Tibial artery (tissue), 4 donors: ENCODE data around the gene ASB6.

ENCODE experiments used
- DNase-seq, 2 donors: peaks; one replicate each; pipeline ENCODE4 v3.0.0-alpha.2; 2019
- H3K27ac ChIP-seq, 2 donors: fragments of 200-600 bp; sonication (generic) in 1 of 2; 1 replicate in 1 of 2; 2 replicates in 1 of 2; pipeline ENCODE4 v1.5.1; 2018 to 2019; ENCODE audit warnings: mild to moderate bottlenecking in 1 of 2
- H3K27me3 ChIP-seq, 2 donors: fragments of 200-600 bp; sonication (generic) in 1 of 2; one replicate each; pipeline versions ENCODE4 v1.5.1 to v1.6.0; 2016 to 2019
- H3K36me3 ChIP-seq, 3 donors: fragments of 200-600 bp; sonication (generic) in 2 of 3; one replicate each; pipeline ENCODE4 v1.5.1; 2016 to 2019; ENCODE audit warnings: mild to moderate bottlenecking in 2 of 3
- H3K4me1 ChIP-seq, 4 donors: fragments of 200-600 bp; sonication (generic) in 2 of 4; 1 replicate in 3 of 4; 2 replicates in 1 of 4; pipeline ENCODE4 v1.5.1; 2016 to 2019
- H3K4me3 ChIP-seq, 2 donors: fragments of 200-600 bp; sonication (generic) in 1 of 2; 1 replicate in 1 of 2; 2 replicates in 1 of 2; pipeline ENCODE4 v1.5.1; 2018 to 2019; ENCODE audit warnings: mild to moderate bottlenecking in 2 of 2
- H3K9me3 ChIP-seq, 3 donors: fragments of 200-600 bp; sonication (generic) in 1 of 3; one replicate each; pipeline ENCODE4 v1.5.1; 2016 to 2019
- CTCF ChIP-seq, 2 experiments: fragments of 200-600 bp in 1 of 2; fragments of 450-650 bp in 1 of 2; IDR thresholded peaks; one replicate each; pipeline ENCODE4 v1.5.1; 2017 to 2019; ENCODE audit warnings: antibody characterized with exemption in 2 of 2, mild to moderate bottlenecking in 1 of 2, moderate library complexity in 1 of 2
- intact Hi-C: fragments of 100-400 bp; cut with DNase I; formaldehyde crosslinking; loops from one replicate; pipeline ENCODE4 v1.15.0; 2023; ENCODE audit warnings: low total_unique reads

ASB6 gene

GRCh38 chr9:129612815-129613519 lies 29.0 kb downstream of the ASB6 start:
- Histone ChIP-seq H3K36me3 (no peaks in the 10 kb centered on the region), H3K9me3 (no peaks in the 10 kb centered on the region), H3K4me1 (peaks cover 0 to 43% (median 31%) of the 10 kb centered on the region in 4 donors), H3K4me3 (no peak overlapping the region), H3K27ac (peak overlapping the region; percentile 38 to 48), H3K27me3 (no peaks in the 10 kb centered on the region)
- DNase-seq: no peak
- TF ChIP-seq CTCF (IDR thresholded peaks at IDR 0.05): peak in 1 of 2 experiments; percentile 5
- intact Hi-C loops: loop anchor here (10.0 kb wide), 1 partner anchor 218 kb away; no protein-coding TSS in a partner anchor

DNA sequence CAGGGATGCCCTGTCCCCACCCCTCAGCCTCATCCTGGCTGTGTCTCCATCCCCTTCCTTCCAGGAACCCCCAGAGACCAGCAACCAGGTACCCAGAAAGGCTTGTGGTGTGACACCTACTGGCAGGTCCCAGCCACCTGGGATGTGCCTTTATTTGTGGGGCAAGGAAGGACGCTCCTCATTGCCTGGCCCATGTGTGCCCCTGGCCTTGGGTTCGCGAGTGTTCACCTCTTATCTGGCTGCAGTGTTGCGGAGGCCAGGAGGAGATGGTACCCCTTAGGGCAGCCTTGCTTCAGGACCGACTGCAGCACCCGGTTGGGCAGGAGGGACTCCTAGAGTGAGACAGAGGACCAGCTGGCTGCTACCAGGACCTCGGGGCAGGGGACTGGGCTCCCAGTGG lies 29.8 kb downstream of the ASB6 start:
- Histone ChIP-seq H3K9me3 (no peaks in the 10 kb centered on the region), H3K27ac (no peak overlapping the region), H3K4me3 (no peak overlapping the region), H3K27me3 (no peaks in the 10 kb centered on the region), H3K36me3 (no peaks in the 10 kb centered on the region), H3K4me1 (peaks cover 0 to 51% (median 39%) of the 10 kb centered on the region in 4 donors)
- intact Hi-C loops: loop anchor here (10.0 kb wide), 1 partner anchor 217 kb away; no protein-coding TSS in a partner anchor
- no peak for TF ChIP-seq CTCF (IDR thresholded peaks at IDR 0.05)
- no peak for DNase-seq

DNA sequence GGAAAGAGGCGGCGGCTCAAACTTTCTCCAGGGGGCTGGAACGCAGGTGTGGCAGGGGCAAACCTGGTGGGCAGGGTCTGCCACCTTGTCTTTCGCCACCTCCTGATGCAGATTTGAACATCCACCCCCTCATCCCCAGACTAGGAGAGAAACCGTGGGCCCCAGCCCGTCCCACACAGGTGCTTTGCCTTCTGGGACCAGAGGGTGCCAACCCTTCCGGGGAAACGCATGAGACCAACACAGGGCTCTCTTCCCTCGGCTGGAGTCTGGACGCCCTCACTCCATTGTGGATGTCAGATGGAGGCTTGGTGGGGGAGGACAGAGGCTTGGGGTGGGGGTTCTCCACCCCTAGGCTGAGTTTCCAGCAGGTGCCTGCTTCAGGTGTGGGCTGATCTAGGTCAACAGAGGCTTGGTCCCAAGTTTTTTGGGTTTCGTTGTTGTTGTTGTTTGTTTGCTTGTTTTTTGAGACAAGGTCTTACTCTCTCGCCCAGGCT lies 30.6 kb downstream of the ASB6 start:
- H3K27ac ChIP-seq: peak overlapping the region; percentile 94 to 95
- peaks cover 0 to 52% (median 44%) of the 10 kb centered on the region in 4 donors for H3K4me1 ChIP-seq
- TF ChIP-seq CTCF (IDR thresholded peaks at IDR 0.05): peak in 1 of 2 experiments; percentile 58
- DNase-seq: no peak
- H3K27me3 ChIP-seq: no peaks in the 10 kb centered on the region
- H3K36me3 ChIP-seq: no peaks in the 10 kb centered on the region
- H3K9me3 ChIP-seq: no peaks in the 10 kb centered on the region
- H3K4me3 ChIP-seq: peak overlapping the region in 1 of 2 donors; percentile 89
- intact Hi-C loops: loop anchor here (2.0 to 10.0 kb wide), 2 partner anchors 217 to 473 kb away; no protein-coding TSS in a partner anchor

GRCh38 chr9:129610473-129611306 lies 31.3 kb downstream of the ASB6 start:
- intact Hi-C loops: loop anchor here (2.0 to 10.0 kb wide), 2 partner anchors 216 to 472 kb away; no protein-coding TSS in a partner anchor
- Histone ChIP-seq H3K36me3 (no peaks in the 10 kb centered on the region), H3K4me3 (peak overlapping the region; percentile 66 to 89), H3K27ac (peak overlapping the region; percentile 94 to 95), H3K4me1 (peaks cover 0 to 52% (median 44%) of the 10 kb centered on the region in 4 donors), H3K9me3 (no peaks in the 10 kb centered on the region), H3K27me3 (no peaks in the 10 kb centered on the region)
- peak; percentile 87 to 100 for TF ChIP-seq CTCF (IDR thresholded peaks at IDR 0.05)
- DNase-seq: peak; percentile 73 to 87

DNA sequence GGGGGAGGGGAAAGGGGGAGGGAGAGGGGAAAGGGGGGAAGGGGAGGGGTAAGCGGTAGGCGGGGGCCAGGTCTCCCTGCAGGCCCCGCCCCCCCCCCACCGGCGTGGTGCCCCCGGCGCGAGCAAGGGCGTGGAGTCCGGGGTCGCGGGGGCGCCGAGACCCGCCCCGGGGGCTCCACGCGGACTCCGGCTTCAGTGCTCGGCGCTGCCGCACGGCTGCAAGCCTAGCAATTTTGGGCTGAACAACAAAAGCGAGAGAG lies 31.8 kb downstream of the ASB6 start:
- intact Hi-C loops: loop anchor here (2.0 to 10.0 kb wide), 2 partner anchors 215 to 471 kb away; no protein-coding TSS in a partner anchor
- no peak for TF ChIP-seq CTCF (IDR thresholded peaks at IDR 0.05)
- DNase-seq: no peak
- H3K4me1 ChIP-seq: peaks cover 0 to 52% (median 44%) of the 10 kb centered on the region in 4 donors
- no peaks in the 10 kb centered on the region for H3K27me3 ChIP-seq
- peak overlapping the region; percentile 94 to 95 for H3K27ac ChIP-seq
- H3K4me3 ChIP-seq: peak overlapping the region; percentile 66 to 89
- H3K36me3 ChIP-seq: no peaks in the 10 kb centered on the region
- no peaks in the 10 kb centered on the region for H3K9me3 ChIP-seq
